SK-N-MC (cell line): ENCODE results near the gene ANGPTL4.

ENCODE experiments used
- EZH2 ChIP-seq: fragments of 200-600 bp; sonication (generic); IDR thresholded peaks from one replicate; pipeline ENCODE4 v1.6.1; 2017; ENCODE audit warnings: antibody characterized with exemption
- FOXP2 ChIP-seq: optimal IDR thresholded peaks from 2 replicates; pipeline ENCODE3; 2011; ENCODE audit warnings: mild to moderate bottlenecking, moderate library complexity; ENCODE audit not compliant: insufficient read depth; ENCODE audit errors: extremely low read length, control extremely low read depth
- POLR2AphosphoS5 ChIP-seq: IDR thresholded peaks from 2 replicates; pipeline ENCODE4 v1.6.1; 2012; ENCODE audit warnings: mild to moderate bottlenecking, low read depth, low read length, borderline replicate concordance

DNA sequence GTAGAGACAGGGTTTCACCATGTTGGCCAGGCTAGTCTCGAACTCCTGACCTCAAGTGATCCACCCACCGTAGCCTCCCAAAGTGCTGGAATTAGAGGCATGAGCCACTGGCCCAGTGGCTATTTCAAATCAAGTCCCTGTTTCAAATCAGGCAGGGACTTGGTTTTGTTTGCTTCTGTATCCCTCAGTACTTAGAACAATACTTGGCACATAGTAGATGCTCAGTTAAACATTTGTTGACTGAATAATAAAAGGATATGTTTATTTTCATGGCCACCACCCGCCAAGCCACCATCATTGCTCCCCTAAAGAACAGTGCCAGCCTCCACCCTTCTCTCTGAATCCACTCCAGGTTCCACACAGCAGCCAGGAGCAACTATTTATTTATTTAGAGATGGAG, 38.5 kb upstream of the ANGPTL4 start:
- TF ChIP-seq EZH2 (no peak), POLR2AphosphoS5 (no peak), FOXP2 (no peak)
